Tibial nerve (tissue), 4 donors: ENCODE results near the gene ATP5MC2.

ENCODE experiments used
- EP300 ChIP-seq, 2 donors: sonication (generic); formaldehyde crosslinking; IDR thresholded peaks; one replicate each; pipeline ENCODE4 v1.6.1; 2017; ENCODE audit warnings: antibody characterized with exemption in 2 of 2, mild to moderate bottlenecking in 1 of 2
- POLR2A ChIP-seq, 2 donors: fragments of 450-650 bp; IDR thresholded peaks; one replicate each; pipeline ENCODE4 v1.6.1; 2017; ENCODE audit warnings: antibody characterized with exemption in 2 of 2, mild to moderate bottlenecking in 2 of 2, moderate library complexity in 2 of 2
- TF ChIP-seq, protein P1 (sequence below), 5 experiments: fragments of 200-600 bp in 3 of 5; fragments of 450-650 bp in 2 of 5; sonication (generic) in 3 of 5; IDR thresholded peaks; one replicate each; pipeline ENCODE4 v1.5.1; 2016 to 2019; ENCODE audit warnings: antibody characterized with exemption in 5 of 5, mild to moderate bottlenecking in 3 of 5, moderate library complexity in 2 of 5

- TF ChIP-seq, protein P1, sequence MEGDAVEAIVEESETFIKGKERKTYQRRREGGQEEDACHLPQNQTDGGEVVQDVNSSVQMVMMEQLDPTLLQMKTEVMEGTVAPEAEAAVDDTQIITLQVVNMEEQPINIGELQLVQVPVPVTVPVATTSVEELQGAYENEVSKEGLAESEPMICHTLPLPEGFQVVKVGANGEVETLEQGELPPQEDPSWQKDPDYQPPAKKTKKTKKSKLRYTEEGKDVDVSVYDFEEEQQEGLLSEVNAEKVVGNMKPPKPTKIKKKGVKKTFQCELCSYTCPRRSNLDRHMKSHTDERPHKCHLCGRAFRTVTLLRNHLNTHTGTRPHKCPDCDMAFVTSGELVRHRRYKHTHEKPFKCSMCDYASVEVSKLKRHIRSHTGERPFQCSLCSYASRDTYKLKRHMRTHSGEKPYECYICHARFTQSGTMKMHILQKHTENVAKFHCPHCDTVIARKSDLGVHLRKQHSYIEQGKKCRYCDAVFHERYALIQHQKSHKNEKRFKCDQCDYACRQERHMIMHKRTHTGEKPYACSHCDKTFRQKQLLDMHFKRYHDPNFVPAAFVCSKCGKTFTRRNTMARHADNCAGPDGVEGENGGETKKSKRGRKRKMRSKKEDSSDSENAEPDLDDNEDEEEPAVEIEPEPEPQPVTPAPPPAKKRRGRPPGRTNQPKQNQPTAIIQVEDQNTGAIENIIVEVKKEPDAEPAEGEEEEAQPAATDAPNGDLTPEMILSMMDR (IDR thresholded peaks at IDR 0.05): no peak
- TF ChIP-seq POLR2A (IDR thresholded peaks at IDR 0.05) (no peak), EP300 (IDR thresholded peaks at IDR 0.05) (no peak)
These were observed 12.3 kb upstream of the ATP5MC2 start for GRCh38 chr12:53688134-53688533.
